H1 (cell line): Measurements from ENCODE around the gene DMBT1. TPM values are rescaled to one million over a fixed set of nuclear protein-coding genes. Genes with fewer than 3 reads are reported as not detected.

ENCODE experiments used
- CTCF ChIA-PET: fragments of 300-600 bp; sonication (Branson Sonifier 250); formaldehyde crosslinking; loops from one replicate; lab custom pipeline; 2021; ENCODE audit not compliant: partially characterized antibody; lab: Charles Lee
- POLR2A ChIA-PET: fragments of 300-600 bp; sonication (Branson Sonifier 250); formaldehyde crosslinking; loops from one replicate; lab custom pipeline; 2021; ENCODE audit warnings: inconsistent platforms; ENCODE audit not compliant: partially characterized antibody; lab: Charles Lee
- DNase-seq, 2 experiments: peaks; one replicate each; pipeline versions ENCODE4 v3.0.0 to v3.0.0-alpha.2; 2010 to 2022; ENCODE audit warnings: low spot score in 2 of 2, low read depth in 1 of 2, mixed read lengths in 1 of 2
- FAIRE-seq: peaks from 2 replicates; lab custom pipeline; 2011; peaks lifted over from hg19 to GRCh38; lab: Jason Lieb, UNC
- H2AFZ ChIP-seq: 2 replicates; pipeline ENCODE4 v1.8.1; 2012; ENCODE audit warnings: low read length, inconsistent platforms
- H2AK5ac ChIP-seq: 2 replicates; pipeline ENCODE4 v1.6.1; 2013; ENCODE audit warnings: low read depth, low read length
- H2BK120ac ChIP-seq: replicated peaks from 2 replicates; pipeline ENCODE3; 2013; ENCODE audit warnings: low read depth, low read length, inconsistent platforms
- H2BK12ac ChIP-seq: 2 replicates; pipeline ENCODE4 v1.6.1; 2013; ENCODE audit warnings: low read depth, low read length
- H2BK15ac ChIP-seq: 2 replicates; pipeline ENCODE4 v1.6.1; 2013; ENCODE audit warnings: low read length
- H2BK20ac ChIP-seq: 2 replicates; pipeline ENCODE4 v1.6.1; 2013; ENCODE audit warnings: low read length
- H2BK5ac ChIP-seq: 2 replicates; pipeline ENCODE4 v1.6.1; 2013; ENCODE audit warnings: low read depth, low read length
- H3K14ac ChIP-seq: 2 replicates; pipeline ENCODE4 v1.6.1; 2013; ENCODE audit warnings: inconsistent platforms; ENCODE audit not compliant: insufficient read length
- H3K18ac ChIP-seq: 2 replicates; pipeline ENCODE4 v1.6.1; 2013; ENCODE audit warnings: low read length; ENCODE audit errors: extremely low read depth
- H3K23ac ChIP-seq: 2 replicates; pipeline ENCODE4 v1.6.1; 2013; ENCODE audit warnings: inconsistent platforms; ENCODE audit not compliant: insufficient read length
- H3K23me2 ChIP-seq: 2 replicates; pipeline ENCODE4 v1.6.1; 2013; ENCODE audit warnings: low read depth, low read length
- H3K27ac ChIP-seq: 2 replicates; pipeline ENCODE4 v1.6.1; 2011; ENCODE audit warnings: low read depth, low read length, inconsistent platforms
- H3K27me3 ChIP-seq, 4 experiments: replicated peaks in 1 of 4; 1 replicate in 1 of 4; 2 replicates in 3 of 4; pipeline versions ENCODE4 v1.6.1 to v1.8.1; 2011 to 2013; ENCODE audit warnings: low read length in 3 of 4, mild to moderate bottlenecking in 3 of 4, inconsistent platforms in 2 of 4, mixed read lengths in 2 of 4, moderate library complexity in 1 of 4; ENCODE audit not compliant: control insufficient read depth in 3 of 4, insufficient read depth in 3 of 4; ENCODE audit errors: extremely low read depth in 1 of 4
- H3K36me3 ChIP-seq, 4 experiments: 2 replicates each; pipeline versions ENCODE4 v1.6.1 to v1.8.1; 2011 to 2013; ENCODE audit warnings: mild to moderate bottlenecking in 4 of 4, low read length in 3 of 4, moderate library complexity in 2 of 4, control low read depth in 1 of 4, inconsistent platforms in 1 of 4; ENCODE audit not compliant: insufficient read depth in 4 of 4, control insufficient read depth in 2 of 4
- H3K4ac ChIP-seq: replicated peaks from 2 replicates; pipeline ENCODE3; 2013; ENCODE audit warnings: low read length, low read depth, mixed read lengths, inconsistent platforms; ENCODE audit not compliant: insufficient read length
- H3K4me1 ChIP-seq, 4 experiments: replicated peaks in 1 of 4; 1 replicate in 1 of 4; 2 replicates in 3 of 4; pipeline versions ENCODE4 v1.6.1 to v1.8.1; 2011 to 2013; ENCODE audit warnings: low read length in 3 of 4, inconsistent platforms in 2 of 4, mixed read lengths in 1 of 4; ENCODE audit not compliant: insufficient read depth in 4 of 4, control insufficient read depth in 3 of 4
- H3K4me2 ChIP-seq, 2 experiments: 2 replicates each; pipeline versions ENCODE4 v1.6.1 to v1.8.1; 2011 to 2013; ENCODE audit warnings: low read depth in 2 of 2, low read length in 2 of 2, control low read depth in 1 of 2, inconsistent platforms in 1 of 2, mild to moderate bottlenecking in 1 of 2; ENCODE audit not compliant: insufficient read depth in 1 of 2
- H3K4me3 ChIP-seq, 4 experiments: fragments of 200-600, 300-600 bp in 1 of 4; sonication (generic), shearing (Covaris generic), sonication (Bioruptor Twin) in 1 of 4; 2 replicates each; pipeline versions ENCODE4 v1.5.1 to v1.8.1; 2011 to 2016; ENCODE audit warnings: low read length in 4 of 4, low read depth in 3 of 4, control low read depth in 2 of 4, inconsistent platforms in 2 of 4, mild to moderate bottlenecking in 2 of 4, mixed read lengths in 1 of 4, moderate library complexity in 1 of 4; ENCODE audit not compliant: insufficient read depth in 2 of 4; ENCODE audit errors: extremely low read depth in 1 of 4
- H3K56ac ChIP-seq: replicated peaks from 2 replicates; pipeline ENCODE3; 2013; ENCODE audit warnings: low read depth, mild to moderate bottlenecking, mixed read lengths, low read length, inconsistent platforms; ENCODE audit not compliant: insufficient read length
- H3K79me1 ChIP-seq: 2 replicates; pipeline ENCODE4 v1.6.1; 2013; ENCODE audit warnings: low read depth, low read length, control low read depth
- H3K79me2 ChIP-seq, 2 experiments: 2 replicates each; pipeline versions ENCODE4 v1.6.1 to v1.8.1; 2012 to 2013; ENCODE audit warnings: low read length in 2 of 2, mild to moderate bottlenecking in 2 of 2, inconsistent platforms in 1 of 2; ENCODE audit not compliant: insufficient read depth in 2 of 2, control insufficient read depth in 1 of 2
- H3K9ac ChIP-seq, 4 experiments: replicated peaks in 1 of 4; 1 replicate in 1 of 4; 2 replicates in 3 of 4; pipeline versions ENCODE4 v1.6.1 to v1.8.1; 2011 to 2013; ENCODE audit warnings: low read depth in 3 of 4, low read length in 3 of 4, control low read depth in 2 of 4, mild to moderate bottlenecking in 2 of 4, moderate library complexity in 2 of 4, inconsistent platforms in 1 of 4; ENCODE audit errors: extremely low read depth in 1 of 4
- H3K9me3 ChIP-seq, 2 experiments: 2 replicates each; pipeline versions ENCODE4 v1.6.1 to v1.8.1; 2012 to 2013; ENCODE audit warnings: mild to moderate bottlenecking in 2 of 2, moderate library complexity in 2 of 2, control low read depth in 1 of 2, inconsistent platforms in 1 of 2, low read depth in 1 of 2, low read length in 1 of 2, mixed read lengths in 1 of 2; ENCODE audit not compliant: insufficient read depth in 2 of 2
- H4K20me1 ChIP-seq, 2 experiments: replicated peaks in 1 of 2; 2 replicates each; pipeline versions ENCODE3 to v1.8.1; 2011 to 2013; ENCODE audit warnings: inconsistent platforms in 2 of 2, low read length in 2 of 2, mild to moderate bottlenecking in 1 of 2; ENCODE audit not compliant: insufficient read depth in 2 of 2, control insufficient read depth in 1 of 2
- H4K5ac ChIP-seq: 2 replicates; pipeline ENCODE4 v1.6.1; 2013; ENCODE audit warnings: low read length, low read depth, mixed read lengths, inconsistent platforms; ENCODE audit not compliant: insufficient read length
- H4K8ac ChIP-seq: 2 replicates; pipeline ENCODE4 v1.8.0; 2013; ENCODE audit warnings: mild to moderate bottlenecking, moderate library complexity, low read length, inconsistent platforms; ENCODE audit not compliant: insufficient read depth; ENCODE audit errors: extremely low read depth
- H4K91ac ChIP-seq: replicated peaks from 2 replicates; pipeline ENCODE3; 2013; ENCODE audit warnings: low read length, mixed read lengths, inconsistent platforms; ENCODE audit not compliant: insufficient read length
- ASH2L ChIP-seq: fragments of 200-600, 300-600 bp; sonication (generic); IDR thresholded peaks from one replicate; pipeline ENCODE4 v1.7.1; 2017; ENCODE audit warnings: low read length
- CHD1 ChIP-seq: IDR thresholded peaks from 2 replicates; pipeline ENCODE4 v1.6.1; 2012; ENCODE audit warnings: low read depth, low read length, improper control_type of control experiment
- EP300 ChIP-seq, 2 experiments: IDR thresholded peaks; 1 replicate in 1 of 2; 2 replicates in 1 of 2; pipeline ENCODE4 v1.6.1; 2011 to 2012; ENCODE audit warnings: low read depth in 2 of 2, low read length in 2 of 2, mild to moderate bottlenecking in 2 of 2, borderline replicate concordance in 1 of 2, inconsistent platforms in 1 of 2, moderate library complexity in 1 of 2
- FOSL1 ChIP-seq: IDR thresholded peaks from 2 replicates; pipeline ENCODE4 v1.6.1; 2011; ENCODE audit warnings: mild to moderate bottlenecking, low read depth, low read length, moderate library complexity; ENCODE audit not compliant: insufficient read depth
- RAD21 ChIP-seq, 2 experiments: IDR thresholded peaks in 1 of 2; conservative IDR thresholded peaks in 1 of 2; 2 replicates each; pipeline ENCODE4 v1.6.1; 2011; ENCODE audit warnings: low read depth in 2 of 2, low read length in 2 of 2, improper control_type of control experiment in 1 of 2, inconsistent platforms in 1 of 2, mild to moderate bottlenecking in 1 of 2, moderate library complexity in 1 of 2
- RNF2 ChIP-seq: fragments of 200-900, 300-1000 bp; sonication (generic); IDR thresholded peaks from 2 replicates; pipeline ENCODE4 v1.7.1; 2016; ENCODE audit warnings: borderline replicate concordance, low read depth, mild to moderate bottlenecking, antibody characterized with exemption, low read length; ENCODE audit not compliant: poor library complexity, severe bottlenecking; ENCODE audit errors: missing control alignments
- SAP30 ChIP-seq: fragments of 300-600 bp; sonication (generic); IDR thresholded peaks from 2 replicates; pipeline ENCODE4 v1.7.1; 2012; ENCODE audit warnings: low read length, moderate library complexity, mild to moderate bottlenecking, inconsistent platforms; ENCODE audit not compliant: insufficient read depth, insufficient replicate concordance
- SIRT6 ChIP-seq: IDR thresholded peaks from one replicate; pipeline ENCODE4 v1.7.1; 2012; ENCODE audit warnings: low read length, inconsistent platforms
- SP1 ChIP-seq: IDR thresholded peaks from 2 replicates; pipeline ENCODE4 v1.6.1; 2011; ENCODE audit warnings: low read depth, low read length
- TCF12 ChIP-seq: IDR thresholded peaks from 2 replicates; pipeline ENCODE4 v1.6.1; 2011; ENCODE audit warnings: low read depth, mild to moderate bottlenecking, low read length
- TEAD4 ChIP-seq: IDR thresholded peaks from 2 replicates; pipeline ENCODE4 v1.6.1; 2012; ENCODE audit warnings: low read depth, low read length, inconsistent platforms, mixed read lengths
- WGBS, 2 experiments: shearing (Covaris generic) in 1 of 2; methylation state at CpG; one replicate each; pipeline versions ENCODE4 v1.1.6 to v1.1.7; 2013 to 2015; ENCODE audit warnings: low lambda C conversion rate in 2 of 2, mixed read lengths in 2 of 2, inconsistent platforms in 1 of 2, low coverage in 1 of 2, missing lambda C conversion rate in 1 of 2; ENCODE audit not compliant: insufficient replicate concordance in 2 of 2, insufficient coverage in 1 of 2, insufficient read length in 1 of 2; ENCODE audit errors: extremely low coverage in 1 of 2, missing lambda C conversion rate in 1 of 2; 5-methylcytosine and 5-hydroxymethylcytosine counted together
- polyA plus RNA-seq, 7 experiments: library from polyadenylated mRNA; depleted of rRNA in 3 of 7; stranded (reverse) in 5 of 7; unstranded in 2 of 7; fragments of >200 nt in 5 of 7; fragments of 200-250 nt in 2 of 7; gene quantifications; 1 replicate in 5 of 7; 2 replicates in 1 of 7; 4 replicates in 1 of 7; pipeline versions ENCODE4 v1.2.1 to v1.2.3, GENCODE V29; 2011 to 2013; ENCODE audit warnings: missing spikeins in 2 of 7, mixed read lengths in 2 of 7
- total RNA-seq: library from RNA; stranded (reverse); fragmentation: NEBNext Ultra II Directional; extraction: Animal tissue kit (Norgen Biotek cat#: 25700); gene quantifications from 2 replicates; pipeline ENCODE4 v1.2.1, GENCODE V29; 2021
- TF ChIP-seq, protein P1 (sequence below): IDR thresholded peaks from 2 replicates; pipeline ENCODE4 v1.6.1; 2012; ENCODE audit warnings: inconsistent platforms

Gene DMBT1
- total and polyA plus RNA-seq, 2 of the 8 experiments (the other 6 are each of a cell fraction or from before 2014, with no cell fraction given): 0.03 TPM; not detected in 1

DNA sequence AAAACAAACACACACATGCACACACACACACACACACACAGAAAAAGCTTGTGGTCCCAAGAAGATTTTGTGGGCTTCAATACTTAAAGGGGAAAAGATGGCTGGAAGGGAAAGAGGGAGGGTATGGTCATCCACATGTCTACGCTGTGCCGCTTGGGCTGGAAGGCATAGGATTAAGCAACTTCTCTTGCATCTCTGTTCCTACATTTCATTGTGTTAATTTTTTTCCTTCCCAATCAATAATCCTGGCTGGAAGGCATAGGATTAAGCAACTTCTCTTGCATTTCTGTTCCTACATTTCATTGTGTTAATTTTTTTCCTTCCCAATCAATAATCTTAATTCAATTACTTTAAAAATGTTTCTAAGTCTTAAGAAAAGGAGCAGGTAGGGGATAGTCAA is 108.5 kb downstream of the DMBT1 start:
- H4K20me1 ChIP-seq: no peaks in the 10 kb centered on the region
- H3K36me3 ChIP-seq: no peaks in the 10 kb centered on the region
- TF ChIP-seq TEAD4: no peak
- no peak for TF ChIP-seq CHD1
- TF ChIP-seq RAD21 (IDR thresholded peaks at IDR 0.05 in 1 of 2, conservative IDR thresholded peaks at IDR 0.05 in 1 of 2; ENCODE audit: low read depth in 2 of 2, low read length in 2 of 2): no peak
- no peak for TF ChIP-seq ASH2L
- TF ChIP-seq SP1: no peak
- TF ChIP-seq SAP30: no peak
- TF ChIP-seq, protein P1, sequence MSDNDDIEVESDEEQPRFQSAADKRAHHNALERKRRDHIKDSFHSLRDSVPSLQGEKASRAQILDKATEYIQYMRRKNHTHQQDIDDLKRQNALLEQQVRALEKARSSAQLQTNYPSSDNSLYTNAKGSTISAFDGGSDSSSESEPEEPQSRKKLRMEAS: no peak
- no peak for TF ChIP-seq FOSL1
- TF ChIP-seq RNF2: no peak
- no peak for TF ChIP-seq EP300 (IDR thresholded peaks at IDR 0.05; ENCODE audit: borderline replicate concordance in 1 of 2, low read depth in 2 of 2, low read length in 2 of 2)
- no peak for TF ChIP-seq SIRT6
- no peak for TF ChIP-seq TCF12
- TF ChIP-seq, all 59 proteins: peak for 0
- 0 out of 7 replicates have a peak, but pooled peaks cover 0 to 2% (median 0%) of the 10 kb centered on the region in 4 experiments for H3K4me1 ChIP-seq
- no peaks in the 10 kb centered on the region for H3K79me1 ChIP-seq
- H3K9me3 ChIP-seq: no peaks in the 10 kb centered on the region
- H3K18ac ChIP-seq: no peak overlapping the region
- H3K23me2 ChIP-seq: no peaks in the 10 kb centered on the region
- no peak overlapping the region for H3K9ac ChIP-seq
- CTCF ChIA-PET: interaction anchor here (0.7 to 3.2 kb wide), 8 partner anchors 8 to 23 kb away, joined by 3 to 27 read pairs (median 4); no protein-coding TSS in a partner anchor
- no peaks in the 10 kb centered on the region for H3K27me3 ChIP-seq
- no peak overlapping the region for H2BK120ac ChIP-seq
- DNase-seq (no peak), FAIRE-seq (no peak)
- H3K4ac ChIP-seq: no peak overlapping the region
- H3K14ac ChIP-seq: no peak overlapping the region
- H2AFZ ChIP-seq: no peak overlapping the region
- no peak overlapping the region for H2BK20ac ChIP-seq
- H4K5ac ChIP-seq: no peak overlapping the region
- H3K4me2 ChIP-seq: no peak overlapping the region
- no peak overlapping the region for H3K56ac ChIP-seq
- H4K8ac ChIP-seq: no peak overlapping the region
- H2BK12ac ChIP-seq: no peak overlapping the region
- no peak overlapping the region for H3K27ac ChIP-seq
- no peak overlapping the region for H2AK5ac ChIP-seq
- no peaks in the 10 kb centered on the region for H3K79me2 ChIP-seq
- no peak overlapping the region for H3K23ac ChIP-seq
- WGBS, 2 experiments: 100% methylated on average over 2 of the region's 2 CpGs; no CpG with 5 or more reads in 1 of the 2 experiments
- H4K91ac ChIP-seq: no peak overlapping the region
- POLR2A ChIA-PET: no interaction called here
- H3K4me3 ChIP-seq: no peak overlapping the region
- H2BK15ac ChIP-seq: no peak overlapping the region
- no peak overlapping the region for H2BK5ac ChIP-seq
